MM.1S (cell line): ENCODE data around the gene TIE1.

Experiments
- DNase-seq: peaks from one replicate; pipeline ENCODE4 v3.0.0-alpha.2; 2015
- H2AFZ ChIP-seq: fragments of 300-600 bp; sonication (generic); 2 replicates; pipeline ENCODE4 v1.6.0; 2016; ENCODE audit warnings: antibody characterized with exemption, low read length
- H3F3A ChIP-seq: fragments of 300-600 bp; sonication (generic); 2 replicates; pipeline ENCODE4 v1.6.1; 2016; ENCODE audit warnings: mild to moderate bottlenecking, antibody characterized with exemption, low read length, moderate library complexity, mixed read lengths; ENCODE audit not compliant: insufficient read depth
- H3K27ac ChIP-seq: fragments of 300-600 bp; sonication (generic); 2 replicates; pipeline ENCODE4 v1.5.1; 2016; ENCODE audit warnings: mild to moderate bottlenecking, low read length
- H3K27me3 ChIP-seq: fragments of 300-600 bp; sonication (generic); replicated peaks from 2 replicates; pipeline ENCODE4 v1.6.0; 2016; ENCODE audit warnings: low read length; ENCODE audit not compliant: insufficient read depth
- H3K36me3 ChIP-seq: fragments of 300-600 bp; sonication (generic); replicated peaks from 2 replicates; pipeline ENCODE4 v1.6.1; 2016; ENCODE audit warnings: mild to moderate bottlenecking, low read length, mixed read lengths; ENCODE audit not compliant: insufficient read depth
- H3K4me1 ChIP-seq: fragments of 300-600 bp; sonication (generic); 2 replicates; pipeline ENCODE4 v1.6.1; 2016; ENCODE audit warnings: low read length, mixed read lengths
- H3K4me2 ChIP-seq: fragments of 300-600 bp; sonication (generic); 2 replicates; pipeline ENCODE4 v1.6.0; 2016; ENCODE audit warnings: low read depth, low read length
- H3K4me3 ChIP-seq: fragments of 300-600 bp; sonication (generic); 2 replicates; pipeline ENCODE4 v1.5.1; 2016; ENCODE audit warnings: low read length, mixed read lengths
- H3K79me2 ChIP-seq: fragments of 300-600 bp; sonication (generic); 2 replicates; pipeline ENCODE4 v1.6.1; 2016; ENCODE audit warnings: mixed run types, low read length, mixed read lengths
- H3K9ac ChIP-seq: fragments of 300-600 bp; sonication (generic); 2 replicates; pipeline ENCODE4 v1.6.1; 2016; ENCODE audit warnings: low read length, mixed read lengths
- H3K9me2 ChIP-seq: fragments of 300-600 bp; sonication (generic); replicated peaks from 2 replicates; pipeline ENCODE4 v1.6.1; 2016; ENCODE audit warnings: mild to moderate bottlenecking, low read length, mixed read lengths; ENCODE audit not compliant: insufficient read depth
- H3K9me3 ChIP-seq: fragments of 300-600 bp; sonication (generic); replicated peaks from 2 replicates; pipeline ENCODE4 v1.6.1; 2016; ENCODE audit warnings: mild to moderate bottlenecking, low read length, mixed read lengths; ENCODE audit not compliant: insufficient read depth
- H4K20me1 ChIP-seq: fragments of 300-600 bp; sonication (generic); 2 replicates; pipeline ENCODE4 v1.6.1; 2016; ENCODE audit warnings: mild to moderate bottlenecking, low read length, moderate library complexity, mixed read lengths; ENCODE audit not compliant: insufficient read depth
- CTCF ChIP-seq: fragments of 300-600 bp; sonication (generic); IDR thresholded peaks from 2 replicates; pipeline ENCODE4 v1.5.1; 2016; ENCODE audit warnings: antibody characterized with exemption, low read length, mixed read lengths
- EZH2 ChIP-seq: fragments of 300-600 bp; sonication (generic); optimal IDR thresholded peaks from 2 replicates; pipeline ENCODE3; 2017; ENCODE audit warnings: low read depth, mild to moderate bottlenecking, antibody characterized with exemption, low read length, mixed read lengths
- EZH2phosphoT487 ChIP-seq: fragments of 300-600 bp; sonication (generic); IDR thresholded peaks from 2 replicates; pipeline ENCODE4 v1.6.1; 2018; ENCODE audit warnings: antibody characterized with exemption, low read length

TIE1 gene

GRCh38 chr1:43305926-43306687 lies 5.3 kb downstream of the TIE1 start:
- no peak overlapping the region for H3K9ac ChIP-seq
- no peak for DNase-seq
- no peaks in the 10 kb centered on the region for H4K20me1 ChIP-seq
- peaks cover 36% of the 10 kb centered on the region for H3K27me3 ChIP-seq
- no peaks in the 10 kb centered on the region for H3K9me3 ChIP-seq
- no peak for TF ChIP-seq EZH2
- TF ChIP-seq CTCF, result no peak
- no peak for TF ChIP-seq EZH2phosphoT487
- H3F3A ChIP-seq, result no peaks in the 10 kb centered on the region
- H3K36me3 ChIP-seq, result no peaks in the 10 kb centered on the region
- no peaks in the 10 kb centered on the region for H3K4me1 ChIP-seq
- H3K9me2 ChIP-seq, result no peaks in the 10 kb centered on the region
- no peak overlapping the region for H3K4me2 ChIP-seq
- H3K4me3 ChIP-seq, result no peak overlapping the region
- H2AFZ ChIP-seq, result no peak overlapping the region
- no peaks in the 10 kb centered on the region for H3K79me2 ChIP-seq
- no peak overlapping the region for H3K27ac ChIP-seq

- no peaks in the 10 kb centered on the region for H3K9me2 ChIP-seq
- H3K79me2 ChIP-seq, result no peaks in the 10 kb centered on the region
- no peak overlapping the region for H3K4me2 ChIP-seq
- no peak for DNase-seq
- no peaks in the 10 kb centered on the region for H3F3A ChIP-seq
- peaks cover 43% of the 10 kb centered on the region for H3K27me3 ChIP-seq
- H2AFZ ChIP-seq, result no peak overlapping the region
- TF ChIP-seq EZH2phosphoT487 (no peak), CTCF (no peak), EZH2 (no peak)
- no peak overlapping the region for H3K4me3 ChIP-seq
- H3K36me3 ChIP-seq, result no peaks in the 10 kb centered on the region
- no peak overlapping the region for H3K9ac ChIP-seq
- H3K4me1 ChIP-seq, result no peaks in the 10 kb centered on the region
- no peaks in the 10 kb centered on the region for H3K9me3 ChIP-seq
- no peaks in the 10 kb centered on the region for H4K20me1 ChIP-seq
- H3K27ac ChIP-seq, result no peak overlapping the region
Observed at GRCh38 chr1:43306688-43307457, 6.1 kb downstream of the TIE1 start.

- no peak overlapping the region for H3K9ac ChIP-seq
- H3K4me2 ChIP-seq, result no peak overlapping the region
- TF ChIP-seq EZH2 (no peak), EZH2phosphoT487 (no peak), CTCF (no peak)
- no peaks in the 10 kb centered on the region for H3K79me2 ChIP-seq
- no peaks in the 10 kb centered on the region for H3K36me3 ChIP-seq
- DNase-seq, result no peak
- H3K27ac ChIP-seq, result no peak overlapping the region
- no peaks in the 10 kb centered on the region for H3K9me3 ChIP-seq
- peaks cover 46% of the 10 kb centered on the region for H3K27me3 ChIP-seq
- H3K9me2 ChIP-seq, result no peaks in the 10 kb centered on the region
- no peaks in the 10 kb centered on the region for H3K4me1 ChIP-seq
- H3F3A ChIP-seq, result no peaks in the 10 kb centered on the region
- no peaks in the 10 kb centered on the region for H4K20me1 ChIP-seq
- no peak overlapping the region for H3K4me3 ChIP-seq
- no peak overlapping the region for H2AFZ ChIP-seq
Observed at GRCh38 chr1:43307458-43308158, 6.8 kb downstream of the TIE1 start.
